ENCODE data around the gene ISG15.

ISG15 gene

GRCh38 chr1:1000357-1001056 lies 12.8 kb upstream of the ISG15 start:
- DNase-seq (ENCODE audit: low read depth): peak; percentile 71
- TF ChIP-seq CTCF (IDR thresholded peaks at IDR 0.05; ENCODE audit: control insufficient read depth, extremely low read depth, insufficient read depth): no peak
- peak overlapping the region; percentile 78 for H3K4me3 ChIP-seq (ENCODE audit: low read depth, low read length)

- peak overlapping the region; percentile 78 for H3K4me3 ChIP-seq (ENCODE audit: low read depth, low read length)
- no peak for DNase-seq (ENCODE audit: low read depth)
- TF ChIP-seq CTCF (IDR thresholded peaks at IDR 0.05; ENCODE audit: control insufficient read depth, extremely low read depth, insufficient read depth): no peak
Measured at GRCh38 chr1:1001057-1001783, 12.1 kb upstream of the ISG15 start.

GRCh38 chr1:1003618-1004419 lies 9.5 kb upstream of the ISG15 start:
- no peak for DNase-seq (ENCODE audit: low read depth)
- no peak for TF ChIP-seq CTCF (IDR thresholded peaks at IDR 0.05; ENCODE audit: control insufficient read depth, extremely low read depth, insufficient read depth)
- no peak overlapping the region for H3K4me3 ChIP-seq (ENCODE audit: low read depth, low read length)

- no peak overlapping the region for H3K4me3 ChIP-seq (ENCODE audit: low read depth, low read length)
- TF ChIP-seq CTCF (IDR thresholded peaks at IDR 0.05; ENCODE audit: control insufficient read depth, extremely low read depth, insufficient read depth): no peak
- no peak for DNase-seq (ENCODE audit: low read depth)
Measured at GRCh38 chr1:1004420-1004779, 8.9 kb upstream of the ISG15 start.

GRCh38 chr1:1004780-1005697 lies 8.3 kb upstream of the ISG15 start:
- DNase-seq (ENCODE audit: low read depth): peak; percentile 82

More at GRCh38 chr1:1004780-1005697, 8.3 kb upstream of the ISG15 start:
- TF ChIP-seq CTCF (IDR thresholded peaks at IDR 0.05; ENCODE audit: control insufficient read depth, extremely low read depth, insufficient read depth): no peak
- no peak overlapping the region for H3K4me3 ChIP-seq (ENCODE audit: low read depth, low read length)

Data from LNCaP clone FGC (cell line).